ENCODE measurements around the gene CEBPZ. TPM values are rescaled to one million over a fixed set of nuclear protein-coding genes. Genes with fewer than 3 reads are reported as not detected.
A peak's percentile ranks its signal among the peaks of the same experiment; 100 is the strongest.

Gene CEBPZ
- total and polyA plus RNA-seq, 11 donors, result 17.4 to 50.9 (median 25.5) TPM

DNA sequence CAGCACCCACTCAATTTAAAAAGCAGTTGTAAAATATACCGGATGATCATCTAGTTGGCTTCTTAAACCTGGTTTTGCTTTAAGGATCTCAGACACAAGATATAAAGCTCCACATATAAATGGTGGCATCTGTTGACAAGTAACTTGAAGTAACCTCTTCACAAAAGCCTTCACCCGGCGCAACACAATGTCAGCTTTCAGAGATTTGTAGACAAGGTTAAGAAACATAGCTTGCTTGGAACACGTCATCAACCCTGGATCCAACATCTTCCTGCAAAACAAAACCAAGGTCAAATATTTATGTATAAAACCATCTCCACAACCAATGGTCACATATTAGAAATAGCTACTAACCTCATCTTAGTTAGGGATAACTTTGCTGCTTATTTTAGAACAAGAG lies 8.3 kb downstream of the CEBPZ start:
- ATAC-seq (no peak), DNase-seq (no peak)
- no peak overlapping the region for H3K27ac ChIP-seq
- H3K9me3 ChIP-seq, result no peaks in the 10 kb centered on the region
- TF ChIP-seq POLR2A (IDR thresholded peaks at IDR 0.05), result no peak
- TF ChIP-seq, protein P1, sequence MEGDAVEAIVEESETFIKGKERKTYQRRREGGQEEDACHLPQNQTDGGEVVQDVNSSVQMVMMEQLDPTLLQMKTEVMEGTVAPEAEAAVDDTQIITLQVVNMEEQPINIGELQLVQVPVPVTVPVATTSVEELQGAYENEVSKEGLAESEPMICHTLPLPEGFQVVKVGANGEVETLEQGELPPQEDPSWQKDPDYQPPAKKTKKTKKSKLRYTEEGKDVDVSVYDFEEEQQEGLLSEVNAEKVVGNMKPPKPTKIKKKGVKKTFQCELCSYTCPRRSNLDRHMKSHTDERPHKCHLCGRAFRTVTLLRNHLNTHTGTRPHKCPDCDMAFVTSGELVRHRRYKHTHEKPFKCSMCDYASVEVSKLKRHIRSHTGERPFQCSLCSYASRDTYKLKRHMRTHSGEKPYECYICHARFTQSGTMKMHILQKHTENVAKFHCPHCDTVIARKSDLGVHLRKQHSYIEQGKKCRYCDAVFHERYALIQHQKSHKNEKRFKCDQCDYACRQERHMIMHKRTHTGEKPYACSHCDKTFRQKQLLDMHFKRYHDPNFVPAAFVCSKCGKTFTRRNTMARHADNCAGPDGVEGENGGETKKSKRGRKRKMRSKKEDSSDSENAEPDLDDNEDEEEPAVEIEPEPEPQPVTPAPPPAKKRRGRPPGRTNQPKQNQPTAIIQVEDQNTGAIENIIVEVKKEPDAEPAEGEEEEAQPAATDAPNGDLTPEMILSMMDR (IDR thresholded peaks at IDR 0.05), result no peak
- WGBS, 4 donors, result 86 to 95% (median 91%) methylated on average over 4 of the region's 4 CpGs
- H3K27me3 ChIP-seq, result no peaks in the 10 kb centered on the region
- intact Hi-C loops (cut with DNase I), result no loop called here
- peaks cover 0 to 26% (median 8%) of the 10 kb centered on the region in 12 donors for H3K4me1 ChIP-seq
- H3K4me3 ChIP-seq, result no peak overlapping the region
- H3K36me3 ChIP-seq, result peaks cover 0 to 81% (median 71%) of the 10 kb centered on the region in 9 donors

DNA sequence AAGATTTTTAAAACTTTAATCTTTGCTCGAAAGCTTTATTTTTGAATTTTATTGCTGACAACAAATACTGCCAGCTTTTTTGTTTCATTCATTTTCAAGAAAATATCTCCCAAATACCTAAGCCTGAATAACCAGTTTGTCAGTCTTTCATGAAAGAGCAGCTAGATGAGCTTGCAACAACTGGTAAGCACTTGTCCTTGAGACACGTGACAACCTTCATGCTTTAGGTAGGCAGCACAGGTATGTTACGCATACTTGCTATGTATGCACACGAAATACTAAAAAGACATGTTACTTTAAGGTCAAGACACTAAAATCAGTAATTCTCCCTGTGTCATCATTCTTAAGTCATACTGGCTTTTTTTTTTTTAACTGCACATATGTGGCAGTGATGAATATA lies 12.3 kb downstream of the CEBPZ start:
- peaks cover 0 to 99% (median 90%) of the 10 kb centered on the region in 9 donors for H3K36me3 ChIP-seq
- intact Hi-C loops (cut with DNase I), result no loop called here
- no peaks in the 10 kb centered on the region for H3K9me3 ChIP-seq
- ATAC-seq (no peak), DNase-seq (no peak)
- H3K27me3 ChIP-seq, result no peaks in the 10 kb centered on the region
- 93 to 96% (median 95%) methylated on average over 4 of the region's 4 CpGs for WGBS, 4 donors
- TF ChIP-seq POLR2A (IDR thresholded peaks at IDR 0.05), result no peak
- TF ChIP-seq, protein P1 (IDR thresholded peaks at IDR 0.05), result no peak
- H3K4me1 ChIP-seq, result peaks cover 0 to 11% (median 0%) of the 10 kb centered on the region in 12 donors
- H3K4me3 ChIP-seq, result no peak overlapping the region
- no peak overlapping the region for H3K27ac ChIP-seq

DNA sequence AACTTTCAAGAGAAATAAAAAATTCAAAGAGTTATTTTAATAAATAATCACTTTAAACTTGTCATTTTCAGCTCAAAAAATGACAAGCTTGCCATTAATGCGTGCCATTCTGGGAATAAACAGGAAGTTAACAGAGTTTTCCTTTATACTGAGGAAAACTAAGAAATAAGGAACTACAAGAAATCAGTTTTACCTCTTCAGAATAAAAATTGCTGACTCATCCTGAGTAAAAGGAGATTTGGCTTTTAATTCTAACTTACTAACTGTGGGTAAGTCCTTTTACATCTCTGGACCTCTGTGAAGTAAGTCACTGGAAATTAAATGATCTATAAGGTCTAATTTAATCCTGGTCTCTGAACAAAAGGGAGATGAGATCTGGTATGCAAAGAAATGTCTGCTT lies 16.1 kb downstream of the CEBPZ start:
- H3K4me3 ChIP-seq, result no peak overlapping the region
- peak overlapping the region in 1 of 12 donors; percentile 34 for H3K27ac ChIP-seq
- H3K4me1 ChIP-seq, result peaks cover 0 to 8% (median 0%) of the 10 kb centered on the region in 12 donors
- peaks cover 0 to under 1% (median 0%) of the 10 kb centered on the region in 12 donors for H3K9me3 ChIP-seq
- no peak for TF ChIP-seq POLR2A (IDR thresholded peaks at IDR 0.05)
- TF ChIP-seq, protein P1 (IDR thresholded peaks at IDR 0.05), result no peak
- no peak for ATAC-seq
- 81 to 88% (median 85%) methylated on average over 1 of the region's 1 CpG for WGBS, 4 donors
- no peak for DNase-seq
- H3K27me3 ChIP-seq, result no peaks in the 10 kb centered on the region
- intact Hi-C loops (cut with DNase I), result no loop called here
- peaks cover 0 to 99% (median 97%) of the 10 kb centered on the region in 9 donors for H3K36me3 ChIP-seq

DNA sequence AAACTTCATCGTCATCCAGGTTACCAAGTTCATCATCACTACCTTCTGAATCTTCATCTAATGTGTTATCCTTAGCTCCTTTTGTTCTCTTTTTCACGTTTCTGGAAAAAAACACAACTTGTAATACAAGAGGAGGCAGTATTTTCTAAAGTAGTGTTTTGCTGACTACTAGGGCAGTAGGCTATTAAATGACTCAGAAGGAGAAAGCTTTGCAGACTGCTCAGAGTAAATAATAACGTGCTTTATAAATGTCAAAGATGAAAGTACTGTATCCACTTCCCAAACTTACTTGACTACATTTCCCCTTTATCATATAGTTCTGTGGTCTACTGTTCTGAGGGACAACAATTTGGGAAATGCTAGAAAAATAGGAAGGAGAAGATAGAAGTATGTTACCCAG lies 19.5 kb downstream of the CEBPZ start:
- TF ChIP-seq, protein P1 (IDR thresholded peaks at IDR 0.05), result no peak
- TF ChIP-seq POLR2A (IDR thresholded peaks at IDR 0.05), result no peak
- Histone ChIP-seq H3K27ac (no peak overlapping the region), H3K4me1 (peaks cover 0 to 8% (median 0%) of the 10 kb centered on the region in 12 donors), H3K27me3 (no peaks in the 10 kb centered on the region), H3K36me3 (peaks cover 0 to 100% (median 89%) of the 10 kb centered on the region in 9 donors), H3K4me3 (no peak overlapping the region), H3K9me3 (peaks cover 0 to 32% (median 16%) of the 10 kb centered on the region in 12 donors)
- 83 to 94% (median 90%) methylated on average over 3 of the region's 3 CpGs for WGBS, 4 donors
- DNase-seq, result no peak
- intact Hi-C loops (cut with DNase I), result no loop called here
- no peak for ATAC-seq
